Ishikawa (cell line): ENCODE measurements around the gene CLBA1.

Source experiments
- CEBPB ChIP-seq: IDR thresholded peaks from 2 replicates; pipeline ENCODE4 v1.6.1; 2012
- CREB1 ChIP-seq: IDR thresholded peaks from 2 replicates; pipeline ENCODE4 v1.6.1; 2012; ENCODE audit warnings: low read depth
- EGR1 ChIP-seq: IDR thresholded peaks from 2 replicates; pipeline ENCODE4 v1.6.1; 2012
- EP300 ChIP-seq: IDR thresholded peaks from 2 replicates; pipeline ENCODE4 v1.6.1; 2012; ENCODE audit warnings: borderline replicate concordance
- FOXM1 ChIP-seq: IDR thresholded peaks from 2 replicates; pipeline ENCODE4 v1.6.1; 2012; ENCODE audit warnings: low read depth, borderline replicate concordance
- NFIC ChIP-seq: IDR thresholded peaks from 2 replicates; pipeline ENCODE4 v1.6.1; 2012
- RAD21 ChIP-seq: IDR thresholded peaks from 2 replicates; pipeline ENCODE4 v1.6.1; 2012; ENCODE audit warnings: low read depth
- REST ChIP-seq: IDR thresholded peaks from 2 replicates; pipeline ENCODE4 v1.6.1; 2012; ENCODE audit warnings: low read depth, mild to moderate bottlenecking
- TAF1 ChIP-seq: IDR thresholded peaks from 2 replicates; pipeline ENCODE4 v1.6.1; 2012; ENCODE audit warnings: low read depth, mild to moderate bottlenecking
- TCF12 ChIP-seq: IDR thresholded peaks from 2 replicates; pipeline ENCODE4 v1.6.1; 2012; ENCODE audit warnings: low read depth
- TEAD4 ChIP-seq: IDR thresholded peaks from 2 replicates; pipeline ENCODE4 v1.6.1; 2012
- USF1 ChIP-seq: IDR thresholded peaks from 2 replicates; pipeline ENCODE4 v1.6.1; 2012
- YY1 ChIP-seq: IDR thresholded peaks from 2 replicates; pipeline ENCODE4 v1.6.1; 2012; ENCODE audit warnings: low read depth
- ZBTB7A ChIP-seq: IDR thresholded peaks from 2 replicates; pipeline ENCODE4 v1.6.1; 2012; ENCODE audit warnings: low read depth
- TF ChIP-seq, protein P1 (sequence below): IDR thresholded peaks from 2 replicates; pipeline ENCODE4 v1.6.1; 2012

The CLBA1 gene

GRCh38 chr14:105014032-105014431 is 28.4 kb downstream of the CLBA1 start:
- TF ChIP-seq NFIC (no peak), USF1 (no peak), TCF12 (no peak), RAD21 (no peak), REST (no peak), YY1 (no peak), CREB1 (no peak), TEAD4 (no peak), EGR1 (no peak), FOXM1 (no peak), ZBTB7A (no peak), CEBPB (no peak)

DNA sequence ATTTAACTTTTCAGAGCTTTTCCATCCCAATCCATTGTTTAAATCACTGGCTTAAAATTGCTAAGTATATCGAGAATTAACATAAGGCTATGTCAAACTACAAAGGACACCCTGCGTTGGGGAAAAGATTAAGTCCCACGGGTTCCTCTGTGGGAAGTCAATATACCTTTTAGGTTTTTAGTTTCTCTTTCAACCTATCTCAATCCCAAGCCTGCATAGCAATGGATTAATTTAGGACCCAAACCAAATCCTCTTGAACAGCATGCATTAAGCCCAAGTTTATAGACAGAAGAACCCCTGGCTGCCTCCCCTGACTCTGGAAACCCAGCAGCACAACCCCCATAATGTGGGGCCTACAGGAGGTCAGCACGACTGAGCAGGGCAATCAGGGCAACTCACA is 29.0 kb downstream of the CLBA1 start:
- TF ChIP-seq TCF12 (no peak), YY1 (no peak), FOXM1 (no peak), CREB1 (no peak), EP300 (no peak), TEAD4 (no peak), ZBTB7A (no peak), NFIC (no peak), RAD21 (no peak), TAF1 (no peak), REST (no peak), EGR1 (no peak), CEBPB (no peak)
- TF ChIP-seq, protein P1, sequence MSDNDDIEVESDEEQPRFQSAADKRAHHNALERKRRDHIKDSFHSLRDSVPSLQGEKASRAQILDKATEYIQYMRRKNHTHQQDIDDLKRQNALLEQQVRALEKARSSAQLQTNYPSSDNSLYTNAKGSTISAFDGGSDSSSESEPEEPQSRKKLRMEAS = no peak

- TF ChIP-seq TEAD4 = no peak
- TF ChIP-seq, protein P1 = no peak
- TF ChIP-seq USF1 = no peak
- TF ChIP-seq TCF12 = no peak
- no peak for TF ChIP-seq ZBTB7A
- TF ChIP-seq EGR1 = no peak
- TF ChIP-seq NFIC = no peak
- TF ChIP-seq YY1 = no peak
- TF ChIP-seq EP300 = no peak
These were observed 29.7 kb downstream of the CLBA1 start for GRCh38 chr14:105015242-105015641.

GRCh38 chr14:105015905-105016304 is 30.3 kb downstream of the CLBA1 start:
- TF ChIP-seq TCF12 (no peak), TAF1 (no peak), ZBTB7A (no peak), YY1 (no peak), CREB1 (no peak), EP300 (no peak), EGR1 (no peak), USF1 (no peak), RAD21 (no peak), REST (no peak), CEBPB (no peak), TEAD4 (no peak), FOXM1 (no peak), NFIC (no peak)
- TF ChIP-seq, protein P1 = no peak
